Kidney (tissue), 14 donors: ENCODE data around the gene VCAM1. TPM values are rescaled to one million over a fixed set of nuclear protein-coding genes. Genes with fewer than 3 reads are reported as not detected.
"Not testable (repeated sequence)": the region's sequence is repeated elsewhere in the genome, so short reads cannot be mapped to it uniquely, and the experiment has no call there.

Experiments used
- DNase-seq, 5 donors: peaks; one replicate each; pipeline ENCODE4 v3.0.0-alpha.2; 2013 to 2020
- FAIRE-seq: peaks from 2 replicates; lab custom pipeline; 2012; peaks lifted over from hg19 to GRCh38; lab: Jason Lieb, UNC
- H3K27ac ChIP-seq, 2 donors: one replicate each; pipeline ENCODE4 v1.7.0; 2013; ENCODE audit warnings: low read depth in 2 of 2, low read length in 2 of 2, inconsistent platforms in 1 of 2
- H3K27me3 ChIP-seq: one replicate; pipeline ENCODE4 v1.7.1; 2013; ENCODE audit warnings: low read length, inconsistent platforms; ENCODE audit not compliant: control insufficient read depth, insufficient read depth
- H3K36me3 ChIP-seq, 3 donors: one replicate each; pipeline versions ENCODE4 v1.7.0 to v1.7.1; 2013; ENCODE audit warnings: low read length in 3 of 3, control low read depth in 1 of 3, inconsistent platforms in 1 of 3; ENCODE audit not compliant: insufficient read depth in 3 of 3, control insufficient read depth in 2 of 3
- H3K4me1 ChIP-seq, 3 donors: one replicate each; pipeline versions ENCODE4 v1.7.0 to v1.7.1; 2013; ENCODE audit warnings: low read length in 3 of 3, inconsistent platforms in 1 of 3, low read depth in 1 of 3; ENCODE audit not compliant: control insufficient read depth in 2 of 3, insufficient read depth in 2 of 3
- H3K4me3 ChIP-seq, 3 donors: one replicate each; pipeline versions ENCODE4 v1.7.0 to v1.8.1; 2013; ENCODE audit warnings: low read length in 3 of 3, control low read depth in 1 of 3, inconsistent platforms in 1 of 3
- H3K9ac ChIP-seq, 3 donors: one replicate each; pipeline versions ENCODE4 v1.7.0 to v1.7.1; 2013; ENCODE audit warnings: low read length in 3 of 3, control low read depth in 1 of 3, inconsistent platforms in 1 of 3
- H3K9me3 ChIP-seq, 3 donors: one replicate each; pipeline versions ENCODE4 v1.7.0 to v1.7.1; 2013; ENCODE audit warnings: low read length in 3 of 3, control low read depth in 1 of 3, inconsistent platforms in 1 of 3; ENCODE audit not compliant: control insufficient read depth in 2 of 3, insufficient read depth in 1 of 3
- intact Hi-C: fragments of 100-400 bp; cut with DNase I; formaldehyde crosslinking; loops from one replicate; pipeline ENCODE4 v1.11.1; 2022
- polyA plus RNA-seq: library from polyadenylated mRNA; stranded (reverse); fragments of 350-450 nt; fragmentation: Illumina TruSeq; extraction: RNeasy Lipid Tissue Mini Kit (QIAGEN cat#74804); gene quantifications from one replicate; pipeline ENCODE4 v1.2.3, GENCODE V29; 2014; ENCODE audit warnings: low read depth, low replicate concordance; ENCODE audit not compliant: insufficient read depth
- total RNA-seq: library from RNA; stranded (reverse); fragmentation: NEBNext Ultra II Directional; extraction: Animal tissue kit (Norgen Biotek cat#: 25700); gene quantifications from one replicate; pipeline ENCODE4 v1.2.1, GENCODE V29; 2021
- TF ChIP-seq, protein P1 (sequence below): IDR thresholded peaks from 3 replicates; pipeline ENCODE4 v1.5.1; 2012; ENCODE audit warnings: mild to moderate bottlenecking, moderate library complexity, borderline replicate concordance; ENCODE audit not compliant: insufficient read depth; ENCODE audit errors: extremely low read depth
- donor health status: control.
- donor health status: control.
- donor health status: control.
- donor health status: control.
- donor health status: control.
- donor health status: DM: yes; HTN: yes; CAD: no.
- donor health status: Normal renal cell carcinoma (clear cell type).

The VCAM1 gene
- total and polyA plus RNA-seq, 2 donors from 2014 or later = 46.0 to 539 TPM

DNA sequence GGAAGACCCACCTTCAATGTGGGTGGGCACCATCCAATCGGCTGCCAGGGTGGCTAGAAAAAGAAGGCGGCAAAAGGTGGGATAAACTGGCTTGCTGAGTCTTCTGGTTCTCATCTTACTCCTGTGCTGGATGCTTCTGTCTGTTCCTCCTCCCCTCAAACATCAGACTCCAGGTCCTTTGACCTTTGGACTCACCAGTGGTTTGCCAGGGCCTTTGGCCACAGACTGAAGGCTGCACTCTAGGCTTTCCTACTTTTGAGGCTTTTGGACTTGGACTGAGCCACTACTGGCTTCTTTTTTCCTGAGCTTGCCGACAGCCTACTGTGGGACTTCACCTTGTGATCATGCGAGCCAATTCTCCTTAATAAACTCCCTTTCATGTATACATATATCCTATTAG is 55.9 kb downstream of the VCAM1 start:
- intact Hi-C loops = no loop called here
- no peak for FAIRE-seq
- Histone ChIP-seq H3K9ac (no peak overlapping the region), H3K27ac (no peak overlapping the region), H3K36me3 (no peaks in the 10 kb centered on the region), H3K4me1 (no peaks in the 10 kb centered on the region), H3K27me3 (no peaks in the 10 kb centered on the region), H3K9me3 (no peaks in the 10 kb centered on the region), H3K4me3 (no peak overlapping the region)
- TF ChIP-seq, protein P1, sequence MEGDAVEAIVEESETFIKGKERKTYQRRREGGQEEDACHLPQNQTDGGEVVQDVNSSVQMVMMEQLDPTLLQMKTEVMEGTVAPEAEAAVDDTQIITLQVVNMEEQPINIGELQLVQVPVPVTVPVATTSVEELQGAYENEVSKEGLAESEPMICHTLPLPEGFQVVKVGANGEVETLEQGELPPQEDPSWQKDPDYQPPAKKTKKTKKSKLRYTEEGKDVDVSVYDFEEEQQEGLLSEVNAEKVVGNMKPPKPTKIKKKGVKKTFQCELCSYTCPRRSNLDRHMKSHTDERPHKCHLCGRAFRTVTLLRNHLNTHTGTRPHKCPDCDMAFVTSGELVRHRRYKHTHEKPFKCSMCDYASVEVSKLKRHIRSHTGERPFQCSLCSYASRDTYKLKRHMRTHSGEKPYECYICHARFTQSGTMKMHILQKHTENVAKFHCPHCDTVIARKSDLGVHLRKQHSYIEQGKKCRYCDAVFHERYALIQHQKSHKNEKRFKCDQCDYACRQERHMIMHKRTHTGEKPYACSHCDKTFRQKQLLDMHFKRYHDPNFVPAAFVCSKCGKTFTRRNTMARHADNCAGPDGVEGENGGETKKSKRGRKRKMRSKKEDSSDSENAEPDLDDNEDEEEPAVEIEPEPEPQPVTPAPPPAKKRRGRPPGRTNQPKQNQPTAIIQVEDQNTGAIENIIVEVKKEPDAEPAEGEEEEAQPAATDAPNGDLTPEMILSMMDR = no peak
- no peak for DNase-seq

DNA sequence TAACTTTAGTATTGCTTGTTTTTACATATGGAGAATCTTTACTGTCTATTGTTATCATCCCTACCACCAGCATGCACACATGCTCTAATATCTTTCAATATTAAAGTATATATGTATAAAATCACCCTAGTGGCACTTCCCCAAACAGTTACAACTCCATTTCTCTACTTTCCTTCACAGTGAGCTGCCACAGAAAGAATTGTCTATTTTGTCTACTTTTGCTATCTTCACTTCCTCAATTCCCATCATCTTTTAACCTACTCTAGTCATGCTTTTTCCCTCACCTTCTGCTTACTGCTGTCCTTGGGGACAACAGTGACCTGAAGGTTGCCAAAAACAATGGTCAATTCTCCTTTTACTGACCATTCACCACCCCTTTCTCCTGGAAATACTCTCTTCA is 59.2 kb downstream of the VCAM1 start:
- DNase-seq (no peak), FAIRE-seq (no peak)
- Histone ChIP-seq H3K9ac (no peak overlapping the region), H3K4me3 (no peak overlapping the region), H3K4me1 (no peaks in the 10 kb centered on the region), H3K9me3 (no peaks in the 10 kb centered on the region), H3K27ac (no peak overlapping the region), H3K36me3 (no peaks in the 10 kb centered on the region), H3K27me3 (no peaks in the 10 kb centered on the region)
- TF ChIP-seq, protein P1 = no peak
- intact Hi-C loops = no loop called here

DNA sequence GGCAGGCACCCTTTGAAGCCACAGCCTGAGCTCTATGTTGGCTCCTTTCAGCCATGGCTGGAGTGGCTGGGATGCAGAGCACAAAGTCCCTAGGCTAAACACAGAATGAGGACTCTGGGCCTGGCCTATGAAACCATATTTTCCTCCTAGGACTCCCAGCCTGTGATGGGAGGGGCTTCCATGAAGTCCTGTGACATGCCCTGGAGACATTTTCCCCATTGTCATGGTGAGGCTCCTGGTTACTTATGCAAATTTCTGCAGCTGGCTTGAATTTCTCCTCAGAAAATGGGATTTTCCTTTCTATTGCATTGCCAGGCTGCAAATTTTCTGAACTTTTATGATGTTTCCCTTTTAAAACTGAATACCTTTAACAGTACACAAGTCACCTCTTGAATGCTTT is 61.3 kb downstream of the VCAM1 start:
- no peak for FAIRE-seq
- H3K27me3 ChIP-seq = no peaks in the 10 kb centered on the region
- DNase-seq = no peak
- H3K27ac ChIP-seq = no peak overlapping the region
- no peaks in the 10 kb centered on the region for H3K9me3 ChIP-seq
- no peaks in the 10 kb centered on the region for H3K36me3 ChIP-seq
- TF ChIP-seq, protein P1 = no peak
- H3K4me3 ChIP-seq = no peak overlapping the region
- no peaks in the 10 kb centered on the region for H3K4me1 ChIP-seq
- intact Hi-C loops = no loop called here
- no peak overlapping the region for H3K9ac ChIP-seq

DNA sequence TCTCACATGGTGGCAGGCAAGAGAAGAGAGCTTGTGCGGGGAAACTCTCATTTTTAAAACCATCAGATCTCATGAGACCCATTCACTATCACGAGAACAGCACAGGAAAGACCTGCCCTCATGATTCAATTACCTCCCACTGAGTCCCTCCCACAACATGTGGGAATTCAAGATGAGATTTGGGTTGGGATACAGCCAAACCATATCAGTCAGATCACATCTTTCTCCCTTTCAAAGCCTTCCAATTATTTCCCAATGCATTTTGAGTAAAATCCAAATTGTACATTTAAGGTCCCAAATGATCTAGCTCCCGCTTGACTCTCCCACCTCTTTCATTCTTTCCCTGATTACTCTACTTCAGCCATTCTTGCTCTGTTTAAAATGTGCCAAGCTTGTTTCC is 62.2 kb downstream of the VCAM1 start:
- DNase-seq, H3K4me1 ChIP-seq, H3K36me3 ChIP-seq, H3K4me3 ChIP-seq, H3K9me3 ChIP-seq, H3K9ac ChIP-seq, H3K27ac ChIP-seq, H3K27me3 ChIP-seq, intact Hi-C loops, FAIRE-seq: not testable (repeated sequence)
